Hematopoietic multipotent progenitor cell treated with erythropoietin and hydrocortisone succinate and interleukin-3 and kit ligand, for 4 days (in vitro differentiated cells): ENCODE results near the gene DDX55.
A peak's percentile ranks its signal among the peaks of the same experiment; 100 is the strongest.
"Not testable (repeated sequence)": the region's sequence is repeated elsewhere in the genome, so short reads cannot be mapped to it uniquely, and the experiment has no call there.

Experiments used
- DNase-seq: peaks from one replicate; pipeline ENCODE4 v3.0.0-alpha.2; 2015

DDX55 gene, protein sequence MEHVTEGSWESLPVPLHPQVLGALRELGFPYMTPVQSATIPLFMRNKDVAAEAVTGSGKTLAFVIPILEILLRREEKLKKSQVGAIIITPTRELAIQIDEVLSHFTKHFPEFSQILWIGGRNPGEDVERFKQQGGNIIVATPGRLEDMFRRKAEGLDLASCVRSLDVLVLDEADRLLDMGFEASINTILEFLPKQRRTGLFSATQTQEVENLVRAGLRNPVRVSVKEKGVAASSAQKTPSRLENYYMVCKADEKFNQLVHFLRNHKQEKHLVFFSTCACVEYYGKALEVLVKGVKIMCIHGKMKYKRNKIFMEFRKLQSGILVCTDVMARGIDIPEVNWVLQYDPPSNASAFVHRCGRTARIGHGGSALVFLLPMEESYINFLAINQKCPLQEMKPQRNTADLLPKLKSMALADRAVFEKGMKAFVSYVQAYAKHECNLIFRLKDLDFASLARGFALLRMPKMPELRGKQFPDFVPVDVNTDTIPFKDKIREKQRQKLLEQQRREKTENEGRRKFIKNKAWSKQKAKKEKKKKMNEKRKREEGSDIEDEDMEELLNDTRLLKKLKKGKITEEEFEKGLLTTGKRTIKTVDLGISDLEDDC

DNA sequence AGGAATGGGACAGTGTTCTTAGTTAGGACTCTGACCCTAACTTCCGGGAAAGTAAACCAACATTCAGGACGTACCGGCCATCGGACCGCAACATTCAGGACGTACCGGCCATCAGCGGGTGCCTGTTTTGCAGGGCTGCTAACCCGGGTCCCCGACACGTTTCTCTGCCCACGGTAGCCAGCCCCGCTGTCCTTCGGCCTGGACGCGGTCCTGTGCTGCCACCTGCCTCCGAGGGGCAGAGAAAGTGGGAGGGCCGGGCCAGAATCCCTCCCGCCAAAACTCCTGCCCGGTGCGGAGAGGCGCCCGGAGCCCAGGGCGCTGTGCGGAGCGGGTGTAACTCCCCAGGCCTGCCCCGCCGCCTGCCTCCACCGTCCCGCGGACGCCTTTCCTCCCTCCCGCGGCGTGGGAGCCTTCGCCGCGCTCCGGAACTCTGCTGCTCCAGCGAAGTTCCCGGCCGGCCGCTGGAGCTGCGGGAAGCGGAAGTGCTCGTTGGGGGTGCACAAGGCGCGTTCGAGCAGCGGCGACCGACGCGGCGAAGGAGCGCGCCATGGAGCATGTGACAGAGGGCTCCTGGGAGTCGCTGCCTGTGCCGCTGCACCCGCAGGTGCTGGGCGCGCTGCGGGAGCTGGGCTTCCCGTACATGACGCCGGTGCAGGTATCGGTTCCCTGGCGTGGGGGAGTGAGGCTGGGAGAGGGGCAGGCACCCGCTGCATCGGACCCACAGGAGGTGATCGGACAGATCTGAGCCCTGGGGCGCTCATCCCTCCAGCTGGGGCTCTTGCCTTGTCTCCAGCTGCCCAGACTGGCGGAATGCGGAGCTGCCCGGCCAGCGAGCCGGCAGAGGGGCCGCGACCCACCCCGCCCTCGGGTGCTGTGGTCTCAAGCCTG is at the start of gene DDX55:
TSS of gene DDX55 (plus strand) at position 498 of the 888 bp plus-strand sequence. CDS start at position 548, 50 bp downstream.
- peak; percentile 94 for DNase-seq

DNA sequence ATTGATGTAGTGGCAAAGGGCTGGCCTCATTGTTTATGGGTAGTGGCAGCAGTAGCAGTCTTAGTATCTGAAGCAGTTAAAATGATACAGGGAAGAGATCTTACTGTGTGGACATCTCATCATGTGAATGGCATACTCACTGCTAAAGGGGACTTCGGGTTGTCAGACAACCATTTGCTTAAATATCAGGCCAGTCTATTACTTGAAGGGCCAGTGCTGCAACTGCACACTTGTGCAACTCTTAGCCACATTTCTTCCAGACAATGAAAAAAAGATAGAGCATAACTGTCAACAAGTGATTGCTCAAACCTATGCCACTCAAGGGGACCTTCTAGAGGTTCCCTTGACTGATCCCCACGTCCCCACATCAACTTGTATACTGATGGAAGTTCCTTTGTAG is 47.8 kb upstream of the DDX55 start:
- peak; percentile 70 for DNase-seq

DNA sequence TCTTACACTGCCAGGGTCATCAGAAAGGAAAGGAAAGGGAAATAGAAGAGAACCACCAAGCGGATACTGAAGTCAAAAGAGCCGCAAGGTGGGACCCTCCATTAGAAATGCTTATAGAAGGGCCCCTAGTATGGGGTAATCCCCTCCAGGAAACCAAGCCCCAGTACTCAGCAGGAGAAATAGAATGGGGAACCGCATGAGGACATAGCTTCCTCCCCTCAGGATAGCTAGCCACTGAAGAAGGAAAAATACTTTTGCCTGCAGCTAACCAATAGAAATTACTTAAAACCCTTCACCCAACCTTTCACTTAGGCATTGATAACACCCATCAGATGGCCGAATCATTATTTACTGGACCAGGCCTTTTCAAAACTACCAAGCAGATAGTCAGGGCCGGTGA is 47.1 kb upstream of the DDX55 start:
- DNase-seq = not testable (repeated sequence)

DNA sequence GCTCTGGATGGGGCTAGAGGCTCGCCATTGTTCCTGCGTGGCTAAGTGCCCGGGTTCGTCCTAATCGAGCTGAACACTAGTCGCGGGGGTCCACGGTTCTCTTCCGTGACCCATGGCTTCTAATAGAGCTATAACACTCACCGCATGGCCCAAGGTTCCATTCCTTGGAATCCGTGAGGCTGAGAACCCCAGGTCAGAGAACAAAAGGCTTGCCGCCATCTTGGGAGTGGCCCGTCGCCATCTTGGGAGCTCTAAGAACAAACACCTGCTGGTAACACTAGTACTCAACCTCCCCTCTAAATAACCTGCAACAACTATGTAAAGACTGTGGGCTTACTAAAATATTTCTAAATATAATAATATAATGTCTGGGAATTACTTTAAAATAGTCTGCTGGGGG is 43.4 kb upstream of the DDX55 start:
- not testable (repeated sequence) for DNase-seq

DNA sequence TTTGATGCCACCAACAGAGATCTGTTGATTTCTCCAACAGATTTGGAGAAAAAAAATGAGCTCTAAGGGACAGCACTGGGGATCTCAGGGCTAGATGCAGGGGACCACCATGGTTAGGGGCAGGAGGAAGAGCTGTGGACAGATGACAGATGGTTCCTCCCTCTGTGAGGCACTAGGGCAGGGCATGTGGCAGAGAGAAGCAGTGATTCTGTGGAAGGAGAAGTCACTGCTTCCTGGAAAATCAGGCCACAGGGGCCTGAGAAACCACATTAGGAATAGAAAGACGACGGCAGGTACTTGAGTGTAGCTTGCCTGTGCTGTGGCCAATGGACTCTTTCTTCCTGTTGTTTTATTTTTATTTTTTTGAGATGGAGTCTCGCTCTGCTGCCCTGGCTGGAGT is 42.4 kb upstream of the DDX55 start:
- peak; percentile 32 for DNase-seq

DNA sequence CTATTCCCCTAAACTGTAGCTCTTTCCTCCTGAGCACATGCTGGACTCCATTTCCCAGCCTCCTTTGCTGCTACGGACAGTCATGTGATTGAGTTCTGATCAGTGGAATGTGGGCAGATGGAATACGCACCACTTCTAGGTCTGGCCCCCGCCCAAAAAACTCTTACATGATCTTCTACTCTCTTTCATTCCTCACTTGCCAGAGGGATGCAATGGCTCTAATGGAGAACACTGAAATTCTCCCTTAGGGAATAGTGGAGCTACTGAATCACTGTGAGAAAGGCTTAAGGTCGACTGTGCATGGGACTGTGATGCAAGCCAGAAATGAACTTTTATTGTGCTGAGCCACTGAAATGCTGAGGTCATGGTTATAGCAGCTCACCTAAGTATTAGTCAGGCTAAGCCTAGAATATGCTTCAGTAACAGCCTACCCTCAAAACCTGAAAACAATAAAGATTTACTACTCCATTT is 30.5 kb upstream of the DDX55 start:
- DNase-seq = no peak

DNA sequence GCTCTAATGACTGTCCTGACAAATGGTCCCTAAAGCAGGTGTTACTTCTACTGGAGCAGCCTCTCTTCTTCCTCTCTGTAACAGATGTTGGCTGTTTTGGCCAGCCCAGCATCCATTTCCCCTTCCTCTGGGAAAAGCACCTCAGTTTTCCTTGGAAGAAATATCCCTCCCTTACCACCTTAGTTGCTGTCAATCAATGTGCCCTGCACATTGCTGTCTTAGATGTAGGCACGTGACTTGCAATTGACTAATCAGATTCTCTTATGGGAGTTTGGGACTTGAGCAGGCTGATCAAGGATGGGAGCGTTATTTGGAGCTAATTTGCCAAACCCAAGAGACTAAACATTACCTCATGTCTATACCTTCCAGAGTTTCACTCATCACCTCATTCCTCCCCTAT is 29.5 kb upstream of the DDX55 start:
- DNase-seq = no peak

DNA sequence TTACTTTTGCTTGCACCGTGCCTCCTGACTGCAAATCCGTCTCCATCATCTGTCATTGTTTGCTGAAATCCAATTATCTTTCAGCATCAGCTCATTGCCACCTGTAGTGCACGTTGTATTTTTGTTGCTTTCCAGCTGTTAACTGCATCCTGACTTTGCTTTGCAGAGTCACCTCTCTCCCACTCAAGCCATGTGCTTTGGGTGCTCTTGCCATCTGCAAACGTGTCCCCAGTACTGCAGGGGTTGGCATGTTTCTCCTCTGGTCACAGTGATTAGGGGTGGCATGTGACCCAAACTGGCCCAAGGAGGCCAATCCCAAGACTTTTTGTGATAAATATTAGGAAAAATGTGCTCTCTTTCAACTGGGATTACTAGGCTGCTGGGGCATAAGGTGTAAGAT is 28.0 kb upstream of the DDX55 start:
- DNase-seq = no peak

DNA sequence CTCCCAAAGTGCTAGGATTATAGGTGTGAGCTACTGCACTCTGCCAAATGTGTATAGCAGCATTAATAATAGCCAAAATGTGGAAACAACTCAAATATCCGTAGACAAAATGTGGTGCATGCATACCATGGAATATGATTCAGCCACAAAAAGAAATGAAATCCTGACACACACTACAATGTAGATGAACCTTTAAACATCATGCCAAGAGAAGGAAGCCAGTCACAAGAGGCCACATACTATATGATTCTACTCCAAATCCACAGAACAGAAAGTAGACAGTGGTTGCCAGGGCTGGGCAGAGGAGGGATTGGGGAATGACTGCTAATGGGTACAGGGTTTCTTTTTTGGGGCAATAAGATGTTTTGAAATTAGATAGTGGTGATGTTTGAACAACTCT is 25.3 kb upstream of the DDX55 start:
- DNase-seq = no peak

DNA sequence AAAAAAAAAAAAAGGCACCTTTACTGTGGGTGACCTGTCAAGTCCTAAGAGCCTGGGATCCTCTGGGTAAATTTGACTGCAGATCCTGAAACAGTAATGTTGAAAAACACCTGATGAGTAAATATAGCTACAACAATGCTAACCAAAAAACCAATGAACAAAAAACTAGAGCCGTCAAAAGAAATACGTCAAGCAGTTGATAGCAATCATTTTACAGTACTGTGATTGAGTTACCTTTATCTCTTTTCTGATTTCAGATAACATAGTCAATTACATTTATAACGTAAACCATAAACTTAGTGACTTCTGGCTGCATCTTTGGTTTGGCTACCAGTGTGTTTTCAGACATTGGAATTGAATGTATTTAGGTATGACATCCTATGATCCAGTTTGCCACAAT is 23.7 kb upstream of the DDX55 start:
- no peak for DNase-seq

DNA sequence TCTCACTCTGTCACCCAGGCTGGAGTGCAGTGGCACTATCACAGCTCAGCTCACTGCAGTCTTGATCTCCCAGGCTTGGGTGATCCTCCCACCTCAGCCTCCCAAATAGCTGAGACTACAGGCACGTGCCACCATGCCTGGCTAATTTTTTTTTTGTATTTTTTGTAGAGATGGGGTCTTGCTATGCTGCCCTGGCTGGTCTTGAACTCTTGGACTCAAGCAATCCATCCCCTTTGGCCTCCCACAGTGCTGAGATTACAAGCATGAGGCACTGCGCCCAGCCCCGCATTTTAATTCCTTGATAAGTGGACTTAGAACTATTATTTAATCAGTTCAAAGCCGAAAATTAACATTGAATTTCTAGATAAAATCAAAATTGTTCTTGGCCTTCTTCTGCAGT is 23.1 kb upstream of the DDX55 start:
- DNase-seq = not testable (repeated sequence)

DNA sequence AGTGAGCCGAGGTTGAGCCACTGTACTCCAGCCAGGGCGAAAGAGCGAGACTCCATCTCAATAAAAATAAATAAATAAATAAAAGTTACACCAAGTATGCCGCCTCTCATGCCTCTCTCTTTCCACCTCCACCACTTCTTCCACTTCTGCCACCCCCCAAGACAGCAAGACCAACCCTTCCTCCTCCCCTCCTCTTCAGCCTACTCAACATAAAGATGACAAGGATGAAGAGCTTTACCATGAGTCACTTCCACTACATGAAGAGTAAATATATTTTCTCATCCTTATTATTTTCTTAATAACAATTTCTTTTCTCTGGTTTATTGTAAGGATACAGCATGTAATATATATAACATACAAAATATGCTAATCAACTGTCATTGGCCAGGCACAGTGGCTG is 21.1 kb upstream of the DDX55 start:
- DNase-seq = no peak

DNA sequence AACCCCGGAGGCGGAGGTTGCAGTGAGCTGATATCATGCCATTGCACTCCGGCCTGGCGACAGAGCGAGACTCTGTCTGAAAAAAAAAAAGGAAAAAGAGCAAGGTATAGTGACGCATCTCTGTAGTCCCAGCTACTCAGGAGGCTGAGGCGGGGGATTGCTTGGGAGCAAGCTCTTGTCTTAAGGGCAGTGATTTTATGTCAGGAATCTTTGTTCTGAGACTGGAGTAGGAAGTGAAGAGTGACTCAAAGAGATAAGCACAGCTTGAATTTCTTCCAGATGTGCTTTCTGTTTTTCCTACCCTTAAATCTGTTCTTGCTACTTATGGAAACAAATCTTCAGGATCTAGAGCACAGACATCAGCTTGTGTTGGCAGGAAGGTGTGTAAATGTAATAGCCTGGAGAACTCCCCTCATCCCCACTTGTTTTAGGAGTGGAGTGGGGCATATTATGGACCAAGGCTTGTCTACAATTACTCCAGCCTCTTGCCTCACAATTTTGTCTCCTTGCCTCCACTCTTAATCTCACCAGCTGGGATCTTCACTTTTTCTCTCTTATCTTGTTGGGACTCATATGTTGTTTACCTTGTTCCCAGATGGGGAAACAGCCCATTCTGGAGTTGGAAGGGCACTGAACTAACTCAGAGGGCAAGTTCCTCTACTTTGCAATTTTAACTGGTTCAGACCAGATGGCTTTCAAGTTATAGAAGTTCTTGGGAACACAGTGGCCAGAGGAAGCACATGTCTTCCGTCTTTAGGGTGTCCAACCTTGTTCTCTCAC is 10.0 kb upstream of the DDX55 start:
- DNase-seq = no peak

DNA sequence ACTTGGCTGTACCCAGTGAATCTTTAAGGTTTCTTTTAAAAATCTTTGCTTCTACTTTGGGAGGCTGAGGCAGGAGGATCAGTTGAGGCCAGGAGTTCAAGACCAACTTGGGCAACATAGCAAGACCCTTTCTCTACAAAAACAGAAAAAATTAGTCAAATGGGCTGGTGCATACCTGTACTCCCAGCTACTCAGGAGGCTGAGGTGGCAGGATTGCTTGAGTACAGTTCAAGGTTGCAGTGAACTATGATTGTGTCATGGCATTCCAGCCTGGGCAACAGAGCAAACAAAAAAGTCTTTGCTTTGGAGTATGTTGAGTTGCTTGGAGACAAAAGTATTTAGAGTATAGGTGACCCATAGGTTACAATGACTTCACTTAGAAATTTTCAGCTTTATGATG is 6.2 kb upstream of the DDX55 start:
- no peak for DNase-seq

DNA sequence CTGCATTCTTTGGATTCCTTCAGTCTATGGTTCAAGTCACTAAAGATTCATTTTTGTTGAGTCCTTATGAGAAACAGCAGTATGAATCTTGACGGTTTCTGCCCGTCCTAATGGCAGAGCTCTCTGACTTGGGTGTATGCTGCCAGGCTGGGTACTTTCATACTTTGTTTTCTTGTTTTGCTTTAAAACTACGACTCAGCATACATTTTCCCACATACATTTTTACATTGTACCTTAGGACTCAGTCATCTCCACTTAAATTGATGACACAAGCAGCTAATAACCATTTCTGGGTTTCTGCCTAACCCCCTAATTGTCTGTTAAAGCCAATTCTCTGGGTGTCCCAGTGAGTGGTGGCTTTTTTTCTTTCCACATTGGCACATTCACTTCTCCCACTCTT is 4.8 kb upstream of the DDX55 start:
- no peak for DNase-seq

DNA sequence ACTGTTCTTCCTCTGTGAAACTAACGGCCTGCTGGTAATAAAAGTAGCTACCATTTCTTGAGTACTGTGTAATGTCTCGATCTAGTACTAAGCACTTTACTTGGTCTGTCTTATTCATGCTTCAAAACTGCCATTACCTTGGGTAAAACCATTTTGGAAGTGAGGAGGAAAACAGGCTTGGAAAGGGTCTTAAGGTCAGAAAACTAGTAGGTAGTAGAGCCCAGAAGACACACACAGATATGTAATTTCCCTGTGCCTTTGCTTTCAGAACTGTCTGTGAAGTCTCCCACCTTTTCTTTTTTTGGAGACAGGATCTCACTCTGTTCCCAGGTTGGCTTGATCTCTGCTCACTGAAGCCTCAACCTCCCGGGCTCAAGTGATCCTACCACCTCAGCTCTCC is 3.4 kb upstream of the DDX55 start:
- DNase-seq = no peak

DNA sequence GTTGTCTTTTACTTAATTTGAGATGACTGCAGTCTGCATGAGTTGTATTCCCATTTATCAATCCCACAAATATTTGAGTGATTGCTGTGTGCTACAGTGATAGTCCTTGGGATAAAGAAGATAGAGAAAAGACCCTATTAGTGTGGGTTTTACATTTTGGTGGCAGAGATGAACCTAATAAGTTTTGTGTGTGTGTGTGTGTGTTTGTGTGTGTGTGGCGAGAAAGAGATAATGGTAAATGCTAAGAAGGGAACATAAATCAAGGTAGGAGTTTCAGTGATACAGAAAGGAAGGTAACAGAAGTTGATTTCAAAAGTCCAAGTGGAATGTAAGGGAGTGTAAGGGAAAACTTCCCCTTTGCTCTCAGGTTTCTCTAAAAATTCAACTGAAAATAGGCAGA is 2.6 kb upstream of the DDX55 start:
- no peak for DNase-seq

DNA sequence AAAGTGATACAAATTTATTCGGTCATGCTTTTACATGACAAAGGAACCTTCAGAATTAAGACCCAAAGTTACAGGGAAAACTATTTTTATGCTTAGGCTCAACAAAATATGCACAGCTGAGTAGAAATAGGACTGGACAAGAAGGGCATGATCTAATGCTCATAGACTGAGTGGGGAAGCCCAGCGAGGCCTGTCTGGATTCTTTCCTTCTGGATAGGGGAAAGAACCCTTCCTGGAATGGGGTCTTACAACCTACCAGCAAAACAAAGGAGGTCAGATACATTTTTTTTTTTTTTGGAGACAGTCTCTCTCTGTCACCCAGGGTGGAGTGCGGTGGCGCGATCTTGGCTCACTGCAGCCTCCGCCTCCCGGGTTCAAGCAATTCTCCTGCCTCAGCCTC is 2.2 kb upstream of the DDX55 start:
- no peak for DNase-seq

DNA sequence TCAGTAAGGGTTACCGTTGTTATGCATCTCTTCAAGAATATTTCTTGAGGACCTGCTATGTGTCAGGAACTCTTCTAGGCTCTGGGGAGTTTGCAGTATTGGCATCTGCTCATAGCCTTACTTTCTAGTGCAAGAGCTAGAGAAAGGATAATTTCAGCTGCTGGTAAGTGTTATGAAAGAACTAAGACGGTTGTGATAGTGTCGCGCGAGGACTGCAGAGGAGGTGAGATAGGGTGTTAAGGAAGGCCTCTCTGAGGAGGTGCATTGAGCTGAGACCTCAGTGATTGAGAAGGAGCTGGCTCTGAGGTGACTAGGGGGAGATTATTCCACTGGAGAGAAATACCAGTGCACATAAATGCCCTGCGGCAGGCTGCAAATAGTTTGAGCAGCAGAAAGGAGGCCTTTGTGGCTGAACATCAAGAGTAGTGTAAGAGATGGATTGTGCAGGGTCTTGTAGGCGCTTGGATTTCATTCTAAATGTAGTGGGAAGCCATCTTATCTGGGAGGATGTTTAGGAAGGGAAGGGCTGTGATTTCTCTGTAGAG is 824 bp downstream of the DDX55 start:
- DNase-seq = peak; percentile 60

DNA sequence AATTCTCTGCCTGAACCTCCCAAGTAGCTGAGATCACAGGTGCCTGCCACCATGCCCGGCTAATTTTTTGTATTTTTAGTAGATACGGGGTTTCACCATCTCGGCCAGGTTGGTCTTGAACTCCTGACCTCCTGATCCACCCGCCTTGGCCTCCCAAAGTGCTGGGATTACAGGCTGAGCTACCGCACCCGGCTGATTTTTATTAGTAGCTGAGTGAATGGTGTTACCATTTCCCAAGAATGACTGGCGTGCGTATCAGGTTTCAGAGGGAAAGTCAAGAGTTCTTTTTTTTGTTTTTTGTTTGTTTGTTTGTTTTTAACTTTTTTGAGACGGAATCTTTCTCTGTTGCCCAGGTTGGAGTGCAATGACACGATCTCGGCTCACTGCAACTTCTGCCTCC is 1.6 kb downstream of the DDX55 start:
- not testable (repeated sequence) for DNase-seq

DNA sequence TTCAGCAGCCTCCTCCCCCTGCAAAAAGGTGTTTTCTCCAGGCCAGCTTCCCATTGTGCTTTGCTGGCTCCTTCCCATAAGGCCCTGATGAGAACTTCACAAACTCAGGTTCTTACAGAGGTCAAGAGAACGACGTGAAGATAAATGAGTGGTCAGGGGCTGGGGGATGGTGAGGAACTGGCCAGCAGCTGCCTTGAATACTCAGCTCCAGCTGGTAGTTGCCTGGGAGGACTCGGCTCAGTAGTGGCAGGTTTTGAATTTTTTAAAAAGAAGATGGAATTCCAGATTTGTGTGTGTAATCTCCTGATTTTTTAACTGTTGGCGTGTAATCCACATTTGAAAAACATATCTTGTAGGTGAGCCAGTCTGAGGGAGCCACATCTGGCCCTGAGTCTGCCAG is 5.9 kb downstream of the DDX55 start:
- no peak for DNase-seq

DNA sequence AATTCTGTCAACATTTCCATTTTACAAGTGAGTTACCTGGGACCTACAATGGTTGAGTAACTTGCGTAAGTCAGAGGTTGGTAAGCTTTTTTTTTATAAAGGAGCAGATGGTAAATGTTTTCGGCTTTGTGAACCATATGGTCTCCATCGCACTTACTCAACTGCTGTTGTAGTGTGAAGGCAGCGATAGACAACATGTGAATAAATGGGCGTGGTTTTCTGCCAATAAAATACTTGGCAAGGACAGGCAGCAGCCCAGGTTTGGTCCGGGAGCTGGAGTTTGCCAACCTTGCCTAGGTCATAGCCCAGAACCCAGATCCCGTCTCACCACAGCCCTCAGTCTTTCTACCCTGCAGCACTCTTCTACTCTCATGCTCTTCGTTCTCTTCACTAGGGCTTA is 6.3 kb downstream of the DDX55 start:
- DNase-seq = no peak

DNA sequence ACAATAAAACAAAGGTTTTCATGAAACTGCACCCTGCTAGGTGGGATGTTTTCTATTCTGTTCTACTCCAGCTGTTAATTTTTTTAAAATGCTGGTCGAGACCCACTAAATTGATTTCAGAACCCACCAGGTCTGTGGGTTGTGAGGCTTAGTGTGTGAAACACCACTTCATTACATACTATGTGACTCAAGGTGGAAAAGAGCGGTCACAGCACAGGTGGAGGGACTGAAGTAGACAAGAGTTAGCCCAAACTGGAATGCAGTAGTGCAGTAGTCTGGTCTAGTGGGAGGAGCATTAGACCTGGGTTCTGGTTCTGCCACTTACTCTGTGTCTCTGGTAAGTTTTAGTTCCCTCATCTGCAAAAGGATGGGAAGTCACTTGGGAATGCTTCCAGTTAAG is 12.2 kb downstream of the DDX55 start:
- DNase-seq = no peak
